ENCODE data around the gene TTLL10. TPM values are rescaled to one million over a fixed set of nuclear protein-coding genes. Genes with fewer than 3 reads are reported as not detected.

The TTLL10 gene
- total and polyA plus RNA-seq, 4 donors = not detected

DNA sequence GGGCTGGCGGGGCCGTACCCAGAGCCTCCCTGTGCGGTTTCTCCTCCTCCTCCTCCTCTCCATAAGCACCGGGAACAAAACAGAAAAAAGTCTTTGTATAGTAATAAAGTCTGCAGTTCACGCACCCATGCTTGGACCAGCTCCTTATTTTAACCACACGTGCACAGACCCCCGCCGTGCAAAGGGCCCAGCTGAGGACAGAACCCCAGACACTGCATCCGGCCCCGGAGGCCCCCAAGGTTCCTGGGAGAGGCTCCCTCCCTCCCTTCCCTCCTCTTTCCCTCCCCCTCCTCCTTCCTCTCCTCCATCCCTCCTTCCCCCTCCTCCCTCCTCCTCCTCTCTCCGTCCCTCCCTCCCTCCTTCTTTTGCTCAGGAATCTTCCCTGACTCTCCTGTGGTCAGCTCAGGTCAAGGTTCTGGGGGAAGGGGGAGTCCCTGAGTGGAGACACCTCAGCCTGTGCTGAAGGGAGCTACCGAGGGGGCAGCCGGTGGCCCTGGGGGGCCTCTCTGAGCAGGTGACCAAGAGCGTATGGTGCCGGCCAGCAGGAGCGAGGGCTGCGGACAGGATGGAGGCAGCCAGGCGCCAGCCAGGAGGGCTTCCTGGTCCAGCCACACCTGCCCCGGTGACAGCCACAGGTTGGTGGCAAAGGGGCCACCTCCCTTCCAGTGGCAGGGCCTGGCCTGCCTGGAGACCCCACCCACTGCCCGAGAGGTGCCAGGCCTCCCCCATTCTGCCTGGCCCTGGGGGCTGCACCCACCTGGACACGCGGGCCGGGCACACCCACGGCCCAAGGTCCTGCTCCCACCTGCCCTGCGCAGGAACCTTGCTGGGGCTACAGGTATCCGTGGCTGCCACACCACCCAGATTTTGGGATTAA is 3.2 kb upstream of the TTLL10 start (continued):
- TF ChIP-seq HNF4A (conservative IDR thresholded peaks at IDR 0.05) (no peak), FOXA1 (IDR thresholded peaks at IDR 0.05) (no peak), RXRA (IDR thresholded peaks at IDR 0.05) (no peak), SP1 (IDR thresholded peaks at IDR 0.05) (no peak), TAF1 (conservative IDR thresholded peaks at IDR 0.05) (no peak), JUND (IDR thresholded peaks at IDR 0.05) (no peak)
- TF ChIP-seq, protein P1, sequence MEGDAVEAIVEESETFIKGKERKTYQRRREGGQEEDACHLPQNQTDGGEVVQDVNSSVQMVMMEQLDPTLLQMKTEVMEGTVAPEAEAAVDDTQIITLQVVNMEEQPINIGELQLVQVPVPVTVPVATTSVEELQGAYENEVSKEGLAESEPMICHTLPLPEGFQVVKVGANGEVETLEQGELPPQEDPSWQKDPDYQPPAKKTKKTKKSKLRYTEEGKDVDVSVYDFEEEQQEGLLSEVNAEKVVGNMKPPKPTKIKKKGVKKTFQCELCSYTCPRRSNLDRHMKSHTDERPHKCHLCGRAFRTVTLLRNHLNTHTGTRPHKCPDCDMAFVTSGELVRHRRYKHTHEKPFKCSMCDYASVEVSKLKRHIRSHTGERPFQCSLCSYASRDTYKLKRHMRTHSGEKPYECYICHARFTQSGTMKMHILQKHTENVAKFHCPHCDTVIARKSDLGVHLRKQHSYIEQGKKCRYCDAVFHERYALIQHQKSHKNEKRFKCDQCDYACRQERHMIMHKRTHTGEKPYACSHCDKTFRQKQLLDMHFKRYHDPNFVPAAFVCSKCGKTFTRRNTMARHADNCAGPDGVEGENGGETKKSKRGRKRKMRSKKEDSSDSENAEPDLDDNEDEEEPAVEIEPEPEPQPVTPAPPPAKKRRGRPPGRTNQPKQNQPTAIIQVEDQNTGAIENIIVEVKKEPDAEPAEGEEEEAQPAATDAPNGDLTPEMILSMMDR (IDR thresholded peaks at IDR 0.05; ENCODE audit: low read depth, low read length, missing input control) = no peak

DNA sequence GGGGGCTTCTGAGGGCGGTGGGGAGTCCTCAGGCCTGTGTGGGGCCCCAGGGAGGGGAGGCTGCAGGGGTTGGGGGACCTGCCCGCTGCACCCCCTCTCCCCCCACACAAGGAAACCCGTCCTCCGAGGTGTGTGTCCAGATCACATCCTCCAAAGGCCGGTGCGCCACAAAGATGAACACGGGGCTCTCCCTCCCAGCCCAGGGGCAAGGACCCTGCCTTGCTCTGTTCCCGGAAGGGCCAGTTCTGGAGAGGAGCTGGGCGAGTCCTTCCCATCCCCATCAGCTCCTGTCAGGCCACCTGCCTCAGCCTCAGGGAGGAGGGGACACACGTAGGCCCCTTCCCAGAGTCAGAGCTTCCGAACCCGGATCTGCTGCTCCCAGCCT is 2.5 kb upstream of the TTLL10 start:
- no peaks in the 10 kb centered on the region for H3K4me1 ChIP-seq (ENCODE audit: control insufficient read depth in 4 of 4, insufficient read depth in 4 of 4, low read length in 3 of 4)
- no peak for DNase-seq (ENCODE audit: low spot score)
- H3K27me3 ChIP-seq (ENCODE audit: control insufficient read depth in 4 of 4, insufficient read depth in 4 of 4, low read length in 3 of 4) = peaks cover 0 to 19% (median 3%) of the 10 kb centered on the region in 4 donors
- no peaks in the 10 kb centered on the region for H3K9me3 ChIP-seq (ENCODE audit: control insufficient read depth in 4 of 4, low read length in 3 of 4)
- no peak overlapping the region for H3K27ac ChIP-seq (ENCODE audit: low read depth in 1 of 2, low read length in 2 of 2)
- no peak overlapping the region for H3K4me3 ChIP-seq (ENCODE audit: low read depth in 1 of 3, low read length in 3 of 3)
- TF ChIP-seq, protein P2, sequence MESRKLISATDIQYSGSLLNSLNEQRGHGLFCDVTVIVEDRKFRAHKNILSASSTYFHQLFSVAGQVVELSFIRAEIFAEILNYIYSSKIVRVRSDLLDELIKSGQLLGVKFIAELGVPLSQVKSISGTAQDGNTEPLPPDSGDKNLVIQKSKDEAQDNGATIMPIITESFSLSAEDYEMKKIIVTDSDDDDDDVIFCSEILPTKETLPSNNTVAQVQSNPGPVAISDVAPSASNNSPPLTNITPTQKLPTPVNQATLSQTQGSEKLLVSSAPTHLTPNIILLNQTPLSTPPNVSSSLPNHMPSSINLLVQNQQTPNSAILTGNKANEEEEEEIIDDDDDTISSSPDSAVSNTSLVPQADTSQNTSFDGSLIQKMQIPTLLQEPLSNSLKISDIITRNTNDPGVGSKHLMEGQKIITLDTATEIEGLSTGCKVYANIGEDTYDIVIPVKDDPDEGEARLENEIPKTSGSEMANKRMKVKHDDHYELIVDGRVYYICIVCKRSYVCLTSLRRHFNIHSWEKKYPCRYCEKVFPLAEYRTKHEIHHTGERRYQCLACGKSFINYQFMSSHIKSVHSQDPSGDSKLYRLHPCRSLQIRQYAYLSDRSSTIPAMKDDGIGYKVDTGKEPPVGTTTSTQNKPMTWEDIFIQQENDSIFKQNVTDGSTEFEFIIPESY (IDR thresholded peaks at IDR 0.05) = no peak
- TF ChIP-seq, protein P3, sequence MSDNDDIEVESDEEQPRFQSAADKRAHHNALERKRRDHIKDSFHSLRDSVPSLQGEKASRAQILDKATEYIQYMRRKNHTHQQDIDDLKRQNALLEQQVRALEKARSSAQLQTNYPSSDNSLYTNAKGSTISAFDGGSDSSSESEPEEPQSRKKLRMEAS (IDR thresholded peaks at IDR 0.05) = no peak
- TF ChIP-seq FOXA2 (IDR thresholded peaks at IDR 0.05) (no peak), HNF4A (conservative IDR thresholded peaks at IDR 0.05) (no peak), RXRA (IDR thresholded peaks at IDR 0.05) (no peak), JUND (IDR thresholded peaks at IDR 0.05) (no peak)
- TF ChIP-seq, protein P4, sequence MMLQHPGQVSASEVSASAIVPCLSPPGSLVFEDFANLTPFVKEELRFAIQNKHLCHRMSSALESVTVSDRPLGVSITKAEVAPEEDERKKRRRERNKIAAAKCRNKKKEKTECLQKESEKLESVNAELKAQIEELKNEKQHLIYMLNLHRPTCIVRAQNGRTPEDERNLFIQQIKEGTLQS (IDR thresholded peaks at IDR 0.05) = no peak
- TF ChIP-seq, protein P1 (IDR thresholded peaks at IDR 0.05; ENCODE audit: low read depth, low read length, missing input control) = no peak
- 66% methylated on average over 12 of the region's 12 CpGs for WGBS
- no peak overlapping the region for H3K9ac ChIP-seq (ENCODE audit: low read depth in 1 of 2, low read length in 2 of 2)
- no peaks in the 10 kb centered on the region for H3K36me3 ChIP-seq (ENCODE audit: control insufficient read depth in 4 of 4, insufficient read depth in 3 of 4, low read depth in 1 of 4, low read length in 3 of 4)

All from liver (tissue), 9 donors.